Measurements from ENCODE around the gene UGT3A2.
"Not testable (repeated sequence)": the region's sequence is repeated elsewhere in the genome, so short reads cannot be mapped to it uniquely, and the experiment has no call there.

Gene UGT3A2

GRCh38 chr5:36029914-36030313 is 36.8 kb downstream of the UGT3A2 start:
- no peak overlapping the region for H3K4me3 ChIP-seq (ENCODE audit: control insufficient read depth, low read depth, low read length)
- no peak for TF ChIP-seq CTCF (conservative IDR thresholded peaks at IDR 0.05; ENCODE audit: control insufficient read depth, insufficient read depth, low read depth, low read length)
- no peak for DNase-seq (ENCODE audit: low read depth)

- no peak overlapping the region for H3K4me3 ChIP-seq (ENCODE audit: control insufficient read depth, low read depth, low read length)
- TF ChIP-seq CTCF (conservative IDR thresholded peaks at IDR 0.05; ENCODE audit: control insufficient read depth, insufficient read depth, low read depth, low read length) = no peak
- DNase-seq (ENCODE audit: low read depth) = no peak
Measured at GRCh38 chr5:36028816-36029465, 37.7 kb downstream of the UGT3A2 start.

GRCh38 chr5:36027711-36028110 is 39.0 kb downstream of the UGT3A2 start:
- TF ChIP-seq CTCF (conservative IDR thresholded peaks at IDR 0.05; ENCODE audit: control insufficient read depth, insufficient read depth, low read depth, low read length) = no peak
- no peak overlapping the region for H3K4me3 ChIP-seq (ENCODE audit: control insufficient read depth, low read depth, low read length)
- no peak for DNase-seq (ENCODE audit: low read depth)

GRCh38 chr5:36026706-36027465 is 39.8 kb downstream of the UGT3A2 start:
- DNase-seq (ENCODE audit: low read depth) = no peak
- no peak for TF ChIP-seq CTCF (conservative IDR thresholded peaks at IDR 0.05; ENCODE audit: control insufficient read depth, insufficient read depth, low read depth, low read length)
- no peak overlapping the region for H3K4me3 ChIP-seq (ENCODE audit: control insufficient read depth, low read depth, low read length)

- H3K4me3 ChIP-seq (ENCODE audit: control insufficient read depth, low read depth, low read length); DNase-seq (ENCODE audit: low read depth): not testable (repeated sequence)
Measured at GRCh38 chr5:36022246-36022645, 44.4 kb downstream of the UGT3A2 start.

- H3K4me3 ChIP-seq (ENCODE audit: control insufficient read depth, low read depth, low read length); DNase-seq (ENCODE audit: low read depth): not testable (repeated sequence)
Measured at GRCh38 chr5:36019584-36019983, 47.1 kb downstream of the UGT3A2 start.

- no peak for DNase-seq (ENCODE audit: low read depth)
- TF ChIP-seq CTCF (conservative IDR thresholded peaks at IDR 0.05; ENCODE audit: control insufficient read depth, insufficient read depth, low read depth, low read length) = no peak
- no peak overlapping the region for H3K4me3 ChIP-seq (ENCODE audit: control insufficient read depth, low read depth, low read length)
Measured at GRCh38 chr5:36017622-36018021, 49.1 kb downstream of the UGT3A2 start.
